ENCODE results near the gene WDPCP.

GRCh38 chr2:63544017-63544627 is 44.2 kb downstream of the WDPCP start:
- peak; percentile 93 for TF ChIP-seq CTCF (conservative IDR thresholded peaks at IDR 0.05; ENCODE audit: low read length)
- no peak for TF ChIP-seq EZH2phosphoT487 (IDR thresholded peaks at IDR 0.05; ENCODE audit: borderline replicate concordance, low read depth, low read length)

Data from OCI-LY7 (cell line).